CD14-positive monocyte (primary cell): Measurements from ENCODE around the gene CRY2. TPM values are rescaled to one million over a fixed set of nuclear protein-coding genes. Genes with fewer than 3 reads are reported as not detected.

Experiments
- DNase-seq, 3 donors: peaks; one replicate each; pipeline ENCODE4 v3.0.0-alpha.2; 2011 to 2022
- H2AFZ ChIP-seq: 2 replicates; pipeline ENCODE4 v1.6.0; 2012; ENCODE audit warnings: mild to moderate bottlenecking, low read depth, low read length, inconsistent platforms; ENCODE audit not compliant: insufficient read depth, poor library complexity, severe bottlenecking
- H3K27ac ChIP-seq, 2 donors: 1 replicate in 1 of 2; 2 replicates in 1 of 2; pipeline ENCODE4 v1.5.1; 2012 to 2013; ENCODE audit warnings: low read length in 2 of 2, control low read depth in 1 of 2, inconsistent platforms in 1 of 2, low read depth in 1 of 2, mild to moderate bottlenecking in 1 of 2
- H3K27me3 ChIP-seq, 2 donors: one replicate each; pipeline versions ENCODE4 v1.6.0 to v1.6.1; 2011 to 2013; ENCODE audit warnings: low read length in 2 of 2; ENCODE audit not compliant: control insufficient read depth in 2 of 2, insufficient read depth in 2 of 2
- H3K36me3 ChIP-seq, 2 donors: replicated peaks in 1 of 2; 1 replicate in 1 of 2; 2 replicates in 1 of 2; pipeline versions ENCODE4 v1.5.1 to v1.6.1; 2012 to 2013; ENCODE audit warnings: low read length in 2 of 2, control low read depth in 1 of 2, inconsistent platforms in 1 of 2, mild to moderate bottlenecking in 1 of 2; ENCODE audit not compliant: insufficient read depth in 2 of 2, control insufficient read depth in 1 of 2
- H3K4me1 ChIP-seq, 2 donors: 1 replicate in 1 of 2; 2 replicates in 1 of 2; pipeline versions ENCODE4 v1.5.1 to v1.6.1; 2012 to 2013; ENCODE audit warnings: low read length in 2 of 2, control low read depth in 1 of 2, inconsistent platforms in 1 of 2, mild to moderate bottlenecking in 1 of 2, moderate library complexity in 1 of 2; ENCODE audit not compliant: insufficient read depth in 2 of 2, control insufficient read depth in 1 of 2
- H3K4me2 ChIP-seq: replicated peaks from 2 replicates; pipeline ENCODE3; 2012; ENCODE audit warnings: low read length, moderate library complexity, mild to moderate bottlenecking; ENCODE audit not compliant: poor library complexity, severe bottlenecking; ENCODE audit errors: extremely low read depth
- H3K4me3 ChIP-seq, 3 experiments: fragments of 200-600 bp in 1 of 3; sonication (generic) in 1 of 3; replicated peaks in 1 of 3; 1 replicate in 2 of 3; 2 replicates in 1 of 3; pipeline ENCODE4 v1.5.1; 2011 to 2013; ENCODE audit warnings: low read length in 3 of 3, mild to moderate bottlenecking in 3 of 3, control low read depth in 2 of 3, low read depth in 2 of 3, inconsistent platforms in 1 of 3, moderate library complexity in 1 of 3
- H3K79me2 ChIP-seq: 2 replicates; pipeline ENCODE4 v1.6.0; 2012; ENCODE audit warnings: mild to moderate bottlenecking, control low read depth, inconsistent platforms, low read length, moderate library complexity; ENCODE audit not compliant: insufficient read depth
- H3K9ac ChIP-seq: 2 replicates; pipeline ENCODE4 v1.6.0; 2017; ENCODE audit warnings: low read length, mild to moderate bottlenecking; ENCODE audit not compliant: insufficient read depth, poor library complexity, severe bottlenecking
- H3K9me3 ChIP-seq, 2 donors: replicated peaks in 1 of 2; 1 replicate in 1 of 2; 2 replicates in 1 of 2; pipeline versions ENCODE4 v1.5.1 to v1.6.1; 2012 to 2013; ENCODE audit warnings: low read length in 2 of 2, control low read depth in 1 of 2; ENCODE audit not compliant: control insufficient read depth in 1 of 2, insufficient read depth in 1 of 2
- H4K20me1 ChIP-seq: 2 replicates; pipeline ENCODE4 v1.6.0; 2012; ENCODE audit warnings: mild to moderate bottlenecking, low read length, control low read depth, moderate library complexity; ENCODE audit not compliant: insufficient read depth
- H3K27ac Mint-ChIP-seq, 7 donors: one replicate each; pipeline ENCODE4 v1.8.0; 2020; ENCODE audit warnings: mild to moderate bottlenecking in 7 of 7, mixed read lengths in 7 of 7, moderate library complexity in 6 of 7, inconsistent platforms in 2 of 7
- H3K27me3 Mint-ChIP-seq, 3 donors: one replicate each; pipeline ENCODE4 v1.8.0; 2021 to 2022; ENCODE audit warnings: low read depth in 3 of 3, mild to moderate bottlenecking in 3 of 3, mixed read lengths in 3 of 3, moderate library complexity in 3 of 3, inconsistent platforms in 1 of 3
- H3K36me3 Mint-ChIP-seq, 2 donors: one replicate each; pipeline ENCODE4 v1.8.0; 2020; ENCODE audit warnings: mixed read lengths in 2 of 2, inconsistent platforms in 1 of 2, mild to moderate bottlenecking in 1 of 2
- H3K4me1 Mint-ChIP-seq: one replicate; pipeline ENCODE4 v1.8.0; 2020; ENCODE audit warnings: mild to moderate bottlenecking, mixed read lengths
- H3K4me3 Mint-ChIP-seq, 2 donors: one replicate each; pipeline ENCODE4 v1.8.0; 2020; ENCODE audit warnings: mild to moderate bottlenecking in 2 of 2, mixed read lengths in 2 of 2, moderate library complexity in 1 of 2
- H3K9me3 Mint-ChIP-seq, 7 donors: one replicate each; pipeline ENCODE4 v1.8.0; 2020 to 2022; ENCODE audit warnings: mixed read lengths in 7 of 7, mild to moderate bottlenecking in 6 of 7, moderate library complexity in 6 of 7, inconsistent platforms in 2 of 7
- CTCF ChIP-seq: fragments of 200-600 bp; IDR thresholded peaks from one replicate; pipeline ENCODE4 v1.8.0; 2022; ENCODE audit warnings: antibody characterized with exemption, mild to moderate bottlenecking
- WGBS: methylation state at CpG from one replicate; pipeline ENCODE4 v1.1.5; 2013; ENCODE audit warnings: missing lambda C conversion rate; ENCODE audit not compliant: insufficient coverage; 5-methylcytosine and 5-hydroxymethylcytosine counted together
- intact Hi-C, 2 donors: fragments of 100-400 bp; cut with micrococcal nuclease; formaldehyde crosslinking; loops; one replicate each; pipeline versions ENCODE4 v1.15.0 to v1.15.1; 2023
- polyA plus RNA-seq, 3 donors: library from polyadenylated mRNA; depleted of rRNA in 1 of 3; unstranded in 2 of 3; stranded (reverse) in 1 of 3; fragments of 300-500 nt in 2 of 3; fragments of >200 nt in 1 of 3; fragmentation: Illumina TruSeq in 2 of 3; gene quantifications; 1 replicate in 2 of 3; 2 replicates in 1 of 3; pipeline ENCODE4 v1.2.3, GENCODE V29; 2012 to 2021

The CRY2 gene
- polyA plus RNA-seq, 3 donors: 5.1 to 12.5 (median 7.2) TPM

GRCh38 chr11:45920531-45921477, 73.5 kb downstream of the CRY2 start:
- peaks cover 0 to 10% (median 6%) of the 10 kb centered on the region in 7 donors for H3K9me3 Mint-ChIP-seq
- peaks cover 4 to 7% of the 10 kb centered on the region in 2 donors for H3K36me3 ChIP-seq
- peaks cover 7% of the 10 kb centered on the region for H4K20me1 ChIP-seq
- peaks cover 10 to 16% of the 10 kb centered on the region in 2 donors for H3K36me3 Mint-ChIP-seq
- no peak for TF ChIP-seq CTCF
- intact Hi-C loops: no loop called here
- H3K27me3 ChIP-seq: peaks cover 6 to 23% of the 10 kb centered on the region in 2 donors
- 96% methylated on average over 3 of the region's 6 CpGs for WGBS
- peaks cover 18% of the 10 kb centered on the region for H3K79me2 ChIP-seq
- no peak overlapping the region for H3K4me2 ChIP-seq
- H3K9me3 ChIP-seq: no peaks in the 10 kb centered on the region
- H3K27me3 Mint-ChIP-seq: peaks cover 19 to 35% (median 34%) of the 10 kb centered on the region in 3 donors
- H3K9ac ChIP-seq: no peak overlapping the region
- H3K27ac Mint-ChIP-seq: no peak overlapping the region
- peaks cover 20 to 35% of the 10 kb centered on the region in 2 donors for H3K4me1 ChIP-seq
- no peak for DNase-seq
- H2AFZ ChIP-seq: no peak overlapping the region
- no peak overlapping the region for H3K27ac ChIP-seq
- H3K4me3 ChIP-seq: no peak overlapping the region
- H3K4me3 Mint-ChIP-seq: peak overlapping the region in 1 of 2 donors; percentile 81
- peaks cover 35% of the 10 kb centered on the region for H3K4me1 Mint-ChIP-seq

- Mint-ChIP-seq H3K9me3 (peaks cover 0 to 10% (median 6%) of the 10 kb centered on the region in 7 donors), H3K27ac (no peak overlapping the region), H3K36me3 (peaks cover 3 to 9% of the 10 kb centered on the region in 2 donors), H3K4me1 (peaks cover 26% of the 10 kb centered on the region), H3K4me3 (peak overlapping the region; percentile 16 to 81), H3K27me3 (peaks cover 19 to 35% (median 34%) of the 10 kb centered on the region in 3 donors)
- Histone ChIP-seq H3K4me2 (peak overlapping the region; percentile 74), H3K9ac (no peak overlapping the region), H4K20me1 (peaks cover 5% of the 10 kb centered on the region), H3K4me3 (peak overlapping the region in 1 of 3 experiments; percentile 65), H2AFZ (peak overlapping the region; percentile 78), H3K36me3 (no peaks in the 10 kb centered on the region), H3K27ac (no peak overlapping the region), H3K9me3 (no peaks in the 10 kb centered on the region), H3K79me2 (peaks cover 8% of the 10 kb centered on the region), H3K4me1 (peaks cover 19 to 28% of the 10 kb centered on the region in 2 donors), H3K27me3 (peaks cover 6 to 23% of the 10 kb centered on the region in 2 donors)
- intact Hi-C loops: no loop called here
- no peak for TF ChIP-seq CTCF
- DNase-seq: no peak
- WGBS: 69% methylated on average over 38 of the region's 54 CpGs
These were observed 74.5 kb downstream of the CRY2 start for GRCh38 chr11:45921561-45922424.
